Measurements from ENCODE around the gene CAPNS1.
A peak's percentile ranks its signal among the peaks of the same experiment; 100 is the strongest.

The CAPNS1 gene

GRCh38 chr19:36139473-36140303, at the start of gene CAPNS1:
Gene CAPNS1, plus strand, starts transcription at chr19:36140066. Its CDS starts 946 bp downstream, at chr19:36141012.
- DNase-seq: peak; percentile 98

- DNase-seq: no peak
Observed at GRCh38 chr19:36090910-36091695, 48.8 kb upstream of the CAPNS1 start.

GRCh38 chr19:36092566-36092965, 47.3 kb upstream of the CAPNS1 start:
- DNase-seq: no peak

GRCh38 chr19:36093146-36093662, 46.7 kb upstream of the CAPNS1 start:
- DNase-seq: peak; percentile 54

- no peak for DNase-seq
Observed at GRCh38 chr19:36093687-36094086, 46.2 kb upstream of the CAPNS1 start.

- DNase-seq: no peak
Observed at GRCh38 chr19:36097036-36097435, 42.8 kb upstream of the CAPNS1 start.

GRCh38 chr19:36099166-36099785, 40.6 kb upstream of the CAPNS1 start:
- DNase-seq: no peak

- DNase-seq: no peak
Observed at GRCh38 chr19:36100476-36100875, 39.4 kb upstream of the CAPNS1 start.

GRCh38 chr19:36101550-36102327, 38.1 kb upstream of the CAPNS1 start:
- DNase-seq: no peak

GRCh38 chr19:36103040-36103626, 36.7 kb upstream of the CAPNS1 start:
- no peak for DNase-seq

GRCh38 chr19:36103842-36104552, 35.9 kb upstream of the CAPNS1 start:
- no peak for DNase-seq

- DNase-seq: no peak
Observed at GRCh38 chr19:36106441-36106840, 33.4 kb upstream of the CAPNS1 start.

GRCh38 chr19:36106991-36107390, 32.9 kb upstream of the CAPNS1 start:
- DNase-seq: no peak

GRCh38 chr19:36108684-36109083, 31.2 kb upstream of the CAPNS1 start:
- no peak for DNase-seq

GRCh38 chr19:36110487-36111199, 29.2 kb upstream of the CAPNS1 start, which contains the start of gene OVOL3:
Gene OVOL3, plus strand, starts transcription at chr19:36111143. Its CDS starts 60 bp downstream, at chr19:36111203.
- DNase-seq: no peak

GRCh38 chr19:36111200-36111539, 28.7 kb upstream of the CAPNS1 start:
- no peak for DNase-seq

GRCh38 chr19:36112678-36113077, 27.2 kb upstream of the CAPNS1 start:
- no peak for DNase-seq

- no peak for DNase-seq
Observed at GRCh38 chr19:36113425-36113824, 26.4 kb upstream of the CAPNS1 start.

- peak; percentile 22 for DNase-seq
Observed at GRCh38 chr19:36113894-36114720, 25.8 kb upstream of the CAPNS1 start.

Data from activated CD4-positive, alpha-beta T cell treated with anti-CD3 and anti-CD28 coated beads, Interleukin-10, Interleukin-2, amounts not matched to agents 100 ng/mL and 50 ng/mL, durations not matched to agents 16 hours and 8 hours (primary cell).